Endodermal cell (in vitro differentiated cells): ENCODE measurements around the gene DLG1. TPM values are rescaled to one million over a fixed set of nuclear protein-coding genes. Genes with fewer than 3 reads are reported as not detected.

Experiments used
- DNase-seq: peaks from one replicate; pipeline ENCODE4 v3.0.0-alpha.2; 2017
- H3K27ac ChIP-seq: 2 replicates; pipeline ENCODE4 v1.5.1; 2013; ENCODE audit warnings: mild to moderate bottlenecking, low read depth, low read length, moderate library complexity
- H3K27me3 ChIP-seq: 2 replicates; pipeline ENCODE4 v1.6.1; 2013; ENCODE audit warnings: mild to moderate bottlenecking, low read length, moderate library complexity; ENCODE audit not compliant: insufficient read depth, control insufficient read depth, poor library complexity, severe bottlenecking
- H3K36me3 ChIP-seq: 2 replicates; pipeline ENCODE4 v1.7.0; 2013; ENCODE audit warnings: mild to moderate bottlenecking, low read length, moderate library complexity; ENCODE audit not compliant: control insufficient read depth, insufficient read depth
- H3K4me1 ChIP-seq: one replicate; pipeline ENCODE4 v1.7.0; 2013; ENCODE audit warnings: low read length; ENCODE audit not compliant: control insufficient read depth, insufficient read depth
- H3K4me3 ChIP-seq: 2 replicates; pipeline ENCODE4 v1.5.1; 2013; ENCODE audit warnings: mild to moderate bottlenecking, low read length, moderate library complexity
- H3K9ac ChIP-seq: 2 replicates; pipeline ENCODE4 v1.6.1; 2013; ENCODE audit warnings: mild to moderate bottlenecking, low read length, moderate library complexity; ENCODE audit not compliant: poor library complexity, severe bottlenecking; ENCODE audit errors: extremely low read depth
- H3K9me3 ChIP-seq: 2 replicates; pipeline ENCODE4 v1.6.1; 2013; ENCODE audit warnings: mild to moderate bottlenecking, low read length, moderate library complexity; ENCODE audit not compliant: control insufficient read depth
- H3K27ac Mint-ChIP-seq: 2 replicates; pipeline ENCODE4 v1.8.0; 2020; ENCODE audit warnings: mixed read lengths
- H3K27me3 Mint-ChIP-seq: 2 replicates; pipeline ENCODE4 v1.8.0; 2021; ENCODE audit warnings: mild to moderate bottlenecking, mixed read lengths; ENCODE audit not compliant: insufficient read depth
- H3K36me3 Mint-ChIP-seq: 2 replicates; pipeline ENCODE4 v1.8.0; 2020; ENCODE audit warnings: low read depth, mixed read lengths
- H3K4me1 Mint-ChIP-seq: 2 replicates; pipeline ENCODE4 v1.8.0; 2020; ENCODE audit warnings: mixed read lengths
- H3K4me3 Mint-ChIP-seq: 2 replicates; pipeline ENCODE4 v1.8.0; 2020; ENCODE audit warnings: mild to moderate bottlenecking, moderate library complexity, mixed read lengths
- H3K9me3 Mint-ChIP-seq: 2 replicates; pipeline ENCODE4 v1.8.0; 2020; ENCODE audit warnings: mild to moderate bottlenecking, mixed read lengths
- WGBS, 2 experiments: methylation state at CpG; one replicate each; pipeline versions ENCODE4 v1.1.5 to v1.1.7; 2013; ENCODE audit warnings: missing lambda C conversion rate in 2 of 2, mixed read lengths in 1 of 2; ENCODE audit not compliant: insufficient coverage in 1 of 2, insufficient read length in 1 of 2; 5-methylcytosine and 5-hydroxymethylcytosine counted together
- total RNA-seq, 2 donors: library from RNA; stranded (reverse); fragmentation: NEBNext Ultra II Directional in 1 of 2; extraction: Animal tissue kit (Norgen Biotek cat#: 25700) in 1 of 2; gene quantifications; 2 replicates in 1 of 2; 3 replicates in 1 of 2; pipeline ENCODE4 v1.2.1, GENCODE V29; 2021
- TF ChIP-seq, protein P1 (sequence below): fragments of 200-600 bp; sonication (generic); conservative IDR thresholded peaks from 2 replicates; pipeline ENCODE4 v1.5.0; 2021; ENCODE audit warnings: antibody characterized with exemption, mild to moderate bottlenecking

The DLG1 gene
- total RNA-seq, 2 donors from 2014 or later: 78.7 to 96.9 TPM

DNA sequence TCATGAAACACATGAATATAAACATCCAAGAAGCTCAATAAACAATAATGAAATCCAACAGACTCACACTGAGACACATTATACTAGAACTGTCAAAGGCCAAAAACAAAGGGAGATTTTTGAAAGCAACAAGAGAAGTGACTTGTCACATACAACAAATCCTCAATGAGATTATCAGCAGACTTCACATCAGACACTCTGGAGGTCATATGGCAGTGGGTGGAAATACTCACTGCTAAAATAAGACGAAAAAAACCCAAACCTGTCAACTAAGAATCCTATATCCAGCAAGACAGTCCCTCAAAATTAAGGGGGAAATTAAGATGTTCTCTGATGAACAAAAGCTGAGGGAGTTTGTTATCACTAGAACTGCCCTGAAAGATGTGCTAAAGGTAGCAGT lies 143.4 kb downstream of the DLG1 start:
- H3K9me3 Mint-ChIP-seq: peaks cover 38% of the 10 kb centered on the region
- Histone ChIP-seq H3K36me3 (peaks cover 42% of the 10 kb centered on the region), H3K9me3 (peaks cover 45% of the 10 kb centered on the region), H3K4me3 (peak overlapping the region; percentile 14), H3K27ac (no peak overlapping the region), H3K4me1 (no peaks in the 10 kb centered on the region), H3K9ac (no peak overlapping the region), H3K27me3 (no peaks in the 10 kb centered on the region)
- peaks cover 5% of the 10 kb centered on the region for H3K4me1 Mint-ChIP-seq
- H3K4me3 Mint-ChIP-seq: no peak overlapping the region
- H3K27ac Mint-ChIP-seq: no peak overlapping the region
- H3K36me3 Mint-ChIP-seq: peaks cover 54% of the 10 kb centered on the region
- TF ChIP-seq, protein P1, sequence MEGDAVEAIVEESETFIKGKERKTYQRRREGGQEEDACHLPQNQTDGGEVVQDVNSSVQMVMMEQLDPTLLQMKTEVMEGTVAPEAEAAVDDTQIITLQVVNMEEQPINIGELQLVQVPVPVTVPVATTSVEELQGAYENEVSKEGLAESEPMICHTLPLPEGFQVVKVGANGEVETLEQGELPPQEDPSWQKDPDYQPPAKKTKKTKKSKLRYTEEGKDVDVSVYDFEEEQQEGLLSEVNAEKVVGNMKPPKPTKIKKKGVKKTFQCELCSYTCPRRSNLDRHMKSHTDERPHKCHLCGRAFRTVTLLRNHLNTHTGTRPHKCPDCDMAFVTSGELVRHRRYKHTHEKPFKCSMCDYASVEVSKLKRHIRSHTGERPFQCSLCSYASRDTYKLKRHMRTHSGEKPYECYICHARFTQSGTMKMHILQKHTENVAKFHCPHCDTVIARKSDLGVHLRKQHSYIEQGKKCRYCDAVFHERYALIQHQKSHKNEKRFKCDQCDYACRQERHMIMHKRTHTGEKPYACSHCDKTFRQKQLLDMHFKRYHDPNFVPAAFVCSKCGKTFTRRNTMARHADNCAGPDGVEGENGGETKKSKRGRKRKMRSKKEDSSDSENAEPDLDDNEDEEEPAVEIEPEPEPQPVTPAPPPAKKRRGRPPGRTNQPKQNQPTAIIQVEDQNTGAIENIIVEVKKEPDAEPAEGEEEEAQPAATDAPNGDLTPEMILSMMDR: no peak
- DNase-seq: no peak
- 90% methylated on average over 1 of the region's 1 CpG; no CpG with 5 or more reads in 1 of the 2 experiments for WGBS, 2 experiments
- no peaks in the 10 kb centered on the region for H3K27me3 Mint-ChIP-seq

DNA sequence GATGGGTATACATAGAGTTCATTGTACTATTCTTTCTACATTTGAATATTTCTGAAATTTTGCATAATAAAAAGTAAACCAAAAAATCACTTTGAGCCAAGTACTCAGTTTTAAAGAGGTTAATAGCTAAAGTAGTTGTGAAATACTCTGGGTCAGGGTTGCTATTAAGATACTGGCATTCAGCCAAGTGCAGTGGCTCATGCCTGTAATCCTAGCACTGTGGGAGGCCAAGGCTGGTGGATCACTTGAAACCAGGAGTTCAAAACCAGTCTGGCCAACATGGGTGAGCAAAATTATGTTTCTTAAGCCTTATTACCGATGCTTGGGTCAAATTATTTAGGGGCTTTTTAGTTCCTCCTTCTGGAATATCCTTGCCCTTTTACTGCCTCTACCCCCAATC lies 146.8 kb downstream of the DLG1 start:
- peaks cover 32% of the 10 kb centered on the region for H3K9me3 Mint-ChIP-seq
- H3K9me3 ChIP-seq: peaks cover 36% of the 10 kb centered on the region
- TF ChIP-seq, protein P1: no peak
- H3K27ac Mint-ChIP-seq: no peak overlapping the region
- H3K9ac ChIP-seq: no peak overlapping the region
- no peak overlapping the region for H3K4me3 ChIP-seq
- DNase-seq: no peak
- no peaks in the 10 kb centered on the region for H3K4me1 ChIP-seq
- 91 to 92% methylated on average over 1 of the region's 1 CpG for WGBS, 2 experiments
- no peak overlapping the region for H3K4me3 Mint-ChIP-seq
- no peaks in the 10 kb centered on the region for H3K27me3 ChIP-seq
- H3K36me3 ChIP-seq: peaks cover 19% of the 10 kb centered on the region
- no peaks in the 10 kb centered on the region for H3K27me3 Mint-ChIP-seq
- H3K36me3 Mint-ChIP-seq: peaks cover 49% of the 10 kb centered on the region
- no peak overlapping the region for H3K27ac ChIP-seq
- H3K4me1 Mint-ChIP-seq: peaks cover 5% of the 10 kb centered on the region

DNA sequence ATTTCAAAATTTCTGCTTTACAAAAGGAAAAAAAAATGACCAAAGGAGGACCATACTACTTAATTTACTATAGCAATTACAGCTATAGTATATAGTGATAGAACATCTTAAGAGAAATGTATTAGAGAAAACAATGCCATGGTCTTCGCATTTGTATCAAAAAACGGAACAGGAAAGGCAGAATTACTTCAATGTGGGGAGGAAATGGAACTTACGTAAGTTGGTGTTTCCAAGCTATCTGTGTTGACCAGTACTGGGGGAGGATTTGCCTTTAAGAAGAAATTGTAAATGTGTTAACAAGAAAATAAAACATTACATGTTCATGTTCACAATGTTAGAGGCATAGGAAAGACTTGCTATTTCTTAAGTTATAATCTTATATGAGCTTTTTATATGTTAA lies 148.9 kb downstream of the DLG1 start:
- peaks cover 38% of the 10 kb centered on the region for H3K36me3 Mint-ChIP-seq
- Histone ChIP-seq H3K4me3 (no peak overlapping the region), H3K9ac (no peak overlapping the region), H3K36me3 (peaks cover 11% of the 10 kb centered on the region), H3K4me1 (no peaks in the 10 kb centered on the region), H3K27me3 (no peaks in the 10 kb centered on the region), H3K27ac (no peak overlapping the region), H3K9me3 (peaks cover 21% of the 10 kb centered on the region)
- H3K27me3 Mint-ChIP-seq: no peaks in the 10 kb centered on the region
- no peak overlapping the region for H3K27ac Mint-ChIP-seq
- no peak overlapping the region for H3K4me3 Mint-ChIP-seq
- TF ChIP-seq, protein P1: no peak
- peaks cover 18% of the 10 kb centered on the region for H3K9me3 Mint-ChIP-seq
- no peak for DNase-seq
- WGBS, 2 experiments: 89 to 100% methylated on average over 2 to 3 of the region's 3 CpGs
- peaks cover 5% of the 10 kb centered on the region for H3K4me1 Mint-ChIP-seq
